ENCODE data around the gene MCF2L.

DNA sequence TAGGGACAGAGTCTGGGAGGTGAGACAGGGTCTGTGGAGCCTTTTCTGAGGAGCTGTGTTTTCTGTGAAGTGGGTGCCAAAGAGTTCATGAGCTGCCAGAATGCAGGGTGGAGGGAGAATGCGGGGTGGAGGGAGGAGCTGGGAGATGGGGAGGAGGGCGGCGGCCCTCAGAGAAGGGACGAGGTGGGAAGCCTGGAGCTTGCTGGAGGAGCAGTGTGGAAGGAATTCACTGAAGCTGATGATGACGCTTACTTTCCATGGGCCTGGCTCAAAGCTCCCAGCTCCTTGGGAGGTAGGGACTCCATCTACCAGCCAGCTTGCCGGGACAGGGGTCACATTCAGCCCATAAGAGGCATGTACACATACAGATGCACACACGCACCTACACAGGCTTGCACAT, 62.5 kb downstream of the MCF2L start:
- TF ChIP-seq NFE2L2 (conservative IDR thresholded peaks at IDR 0.05; ENCODE audit: low read length) (no peak), RNF2 (IDR thresholded peaks at IDR 0.05; ENCODE audit: borderline replicate concordance, low read depth) (no peak), MAZ (IDR thresholded peaks at IDR 0.05; ENCODE audit: borderline replicate concordance, low read depth, low read length) (no peak), EHMT2 (IDR thresholded peaks at IDR 0.05; ENCODE audit: low read depth) (no peak), EP300 (IDR thresholded peaks at IDR 0.05) (no peak), RAD21 (conservative IDR thresholded peaks at IDR 0.05 in 1 of 2, IDR thresholded peaks at IDR 0.05 in 1 of 2) (no peak)
- TF ChIP-seq, protein P1, sequence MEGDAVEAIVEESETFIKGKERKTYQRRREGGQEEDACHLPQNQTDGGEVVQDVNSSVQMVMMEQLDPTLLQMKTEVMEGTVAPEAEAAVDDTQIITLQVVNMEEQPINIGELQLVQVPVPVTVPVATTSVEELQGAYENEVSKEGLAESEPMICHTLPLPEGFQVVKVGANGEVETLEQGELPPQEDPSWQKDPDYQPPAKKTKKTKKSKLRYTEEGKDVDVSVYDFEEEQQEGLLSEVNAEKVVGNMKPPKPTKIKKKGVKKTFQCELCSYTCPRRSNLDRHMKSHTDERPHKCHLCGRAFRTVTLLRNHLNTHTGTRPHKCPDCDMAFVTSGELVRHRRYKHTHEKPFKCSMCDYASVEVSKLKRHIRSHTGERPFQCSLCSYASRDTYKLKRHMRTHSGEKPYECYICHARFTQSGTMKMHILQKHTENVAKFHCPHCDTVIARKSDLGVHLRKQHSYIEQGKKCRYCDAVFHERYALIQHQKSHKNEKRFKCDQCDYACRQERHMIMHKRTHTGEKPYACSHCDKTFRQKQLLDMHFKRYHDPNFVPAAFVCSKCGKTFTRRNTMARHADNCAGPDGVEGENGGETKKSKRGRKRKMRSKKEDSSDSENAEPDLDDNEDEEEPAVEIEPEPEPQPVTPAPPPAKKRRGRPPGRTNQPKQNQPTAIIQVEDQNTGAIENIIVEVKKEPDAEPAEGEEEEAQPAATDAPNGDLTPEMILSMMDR (IDR thresholded peaks at IDR 0.05): no peak
- TF ChIP-seq, protein P2, sequence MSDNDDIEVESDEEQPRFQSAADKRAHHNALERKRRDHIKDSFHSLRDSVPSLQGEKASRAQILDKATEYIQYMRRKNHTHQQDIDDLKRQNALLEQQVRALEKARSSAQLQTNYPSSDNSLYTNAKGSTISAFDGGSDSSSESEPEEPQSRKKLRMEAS (IDR thresholded peaks at IDR 0.05): no peak

All from A549 (cell line).